ENCODE measurements around the gene KBTBD8.
A peak's percentile ranks its signal among the peaks of the same experiment; 100 is the strongest.

KBTBD8 gene

DNA sequence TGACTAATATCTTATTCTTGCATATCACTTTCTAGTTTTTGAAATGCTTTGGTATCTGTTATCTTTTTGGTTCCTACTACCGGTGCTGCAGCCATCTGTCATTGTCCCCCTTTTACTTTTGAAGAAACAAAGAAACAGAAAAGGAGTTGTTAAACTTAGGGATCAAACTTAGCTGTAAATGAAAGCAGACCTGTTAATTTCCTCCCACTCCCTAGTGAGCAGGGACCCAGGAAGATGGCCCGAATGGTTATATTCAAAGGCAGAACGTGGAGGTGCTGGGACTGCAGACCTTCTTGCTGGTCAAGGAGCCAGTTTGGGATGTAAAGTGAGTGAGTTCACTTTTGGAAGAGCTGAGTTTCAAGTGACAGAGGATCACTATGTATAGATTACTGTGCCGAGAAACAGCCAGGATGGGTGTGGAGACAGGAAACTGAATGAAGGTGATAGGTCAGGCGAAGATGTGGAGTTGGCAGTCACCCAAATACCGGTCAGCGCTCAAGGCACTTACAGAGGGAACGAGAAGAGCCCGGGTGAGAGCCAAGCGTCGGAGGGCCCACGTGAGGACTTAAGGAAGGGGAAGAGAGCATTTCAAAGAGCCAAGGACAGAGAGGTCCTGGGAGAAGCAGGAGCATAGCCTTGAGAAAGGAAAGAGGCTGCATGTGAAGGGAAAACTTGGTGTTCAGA, 20.1 kb downstream of the KBTBD8 start:
- no peak for TF ChIP-seq CTCF (IDR thresholded peaks at IDR 0.05; ENCODE audit: unreplicated experiment in 3 of 3)
- H3K27me3 Mint-ChIP-seq (ENCODE audit: low read depth): no peaks in the 10 kb centered on the region
- H3K27ac Mint-ChIP-seq: peak overlapping the region in 2 of 3 experiments; percentile 21 to 23
- H3K4me1 Mint-ChIP-seq: peaks cover 32% of the 10 kb centered on the region
- no peaks in the 10 kb centered on the region for H3K9me3 Mint-ChIP-seq
- H3K4me3 Mint-ChIP-seq: no peak overlapping the region
- H3K36me3 Mint-ChIP-seq (ENCODE audit: low read depth): no peaks in the 10 kb centered on the region

DNA sequence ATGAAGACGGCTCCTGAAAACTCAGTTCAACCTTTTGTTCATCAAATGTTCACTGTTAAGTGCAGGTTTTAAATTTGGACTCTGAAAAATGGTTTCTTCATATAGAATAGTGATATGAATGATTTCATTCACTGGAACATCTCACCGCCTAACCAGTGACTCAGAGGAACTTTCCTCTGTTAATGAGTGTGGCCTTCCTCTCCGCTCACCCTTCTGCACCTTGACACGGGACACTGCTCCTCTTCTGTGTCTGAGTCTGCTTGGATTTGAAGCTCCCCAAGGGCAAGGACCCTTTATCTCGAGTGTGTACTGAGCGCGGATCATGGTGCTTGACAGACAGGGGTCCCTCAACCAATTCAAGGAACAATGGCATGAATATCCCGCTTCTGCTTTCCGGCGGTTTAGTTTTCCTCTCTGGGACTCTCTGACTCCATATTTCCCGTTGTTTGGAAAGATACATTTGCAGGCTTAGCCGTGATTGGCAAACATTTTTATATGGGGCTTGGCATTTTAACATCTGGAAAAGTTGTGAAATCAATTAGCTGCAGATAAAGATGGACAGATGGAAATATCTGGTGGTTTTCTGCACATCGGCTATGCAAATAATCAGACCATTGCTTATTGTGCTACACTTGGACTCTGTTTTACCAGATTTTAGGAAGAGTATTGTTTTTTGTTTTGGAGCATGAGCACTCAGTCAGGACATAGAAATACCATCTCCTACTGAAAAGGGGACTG, 20.9 kb downstream of the KBTBD8 start:
- Mint-ChIP-seq H3K36me3 (ENCODE audit: low read depth) (no peaks in the 10 kb centered on the region), H3K4me1 (peaks cover 32% of the 10 kb centered on the region), H3K27ac (peak overlapping the region in 2 of 3 experiments; percentile 10 to 23)

DNA sequence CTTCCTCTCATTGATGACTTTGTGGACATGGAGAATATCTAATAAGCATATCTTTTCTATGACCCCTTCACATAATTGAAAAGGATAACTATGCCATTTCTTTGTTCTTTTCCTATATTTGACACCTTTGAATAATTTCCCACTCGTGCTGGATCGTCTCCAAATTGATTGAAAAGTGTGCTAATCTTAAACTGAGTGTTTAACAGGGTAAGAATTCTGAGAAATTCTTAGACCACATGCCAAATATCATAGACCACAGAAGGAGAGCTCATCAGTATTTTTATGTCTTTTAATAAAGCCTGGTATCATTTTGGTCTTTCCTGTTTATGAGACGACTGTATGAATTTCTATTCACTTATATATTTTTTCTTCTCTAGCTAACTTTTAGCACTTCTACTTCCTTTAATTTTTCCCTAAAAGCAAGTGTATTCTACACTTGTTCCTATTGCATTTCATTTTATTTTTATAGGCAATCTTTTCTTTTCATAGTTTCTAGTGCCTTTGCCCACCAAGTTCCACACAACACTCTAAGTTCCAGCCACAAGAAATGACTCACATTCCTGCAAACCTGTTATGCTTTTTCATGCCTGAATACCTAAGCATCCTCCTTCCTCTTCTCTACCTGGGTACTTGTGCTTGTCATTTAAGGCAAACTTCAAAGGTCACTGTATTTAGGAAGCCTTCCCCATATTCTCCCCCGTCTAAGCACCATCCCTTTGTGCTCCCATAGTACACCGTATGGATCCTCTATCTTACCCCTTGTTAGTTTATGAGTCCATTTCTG, 30.1 kb downstream of the KBTBD8 start:
- Mint-ChIP-seq H3K9me3 (no peaks in the 10 kb centered on the region), H3K27ac (no peak overlapping the region), H3K4me1 (peaks cover 4% of the 10 kb centered on the region), H3K4me3 (no peak overlapping the region), H3K36me3 (ENCODE audit: low read depth) (no peaks in the 10 kb centered on the region), H3K27me3 (ENCODE audit: low read depth) (no peaks in the 10 kb centered on the region)
- TF ChIP-seq CTCF (IDR thresholded peaks at IDR 0.05; ENCODE audit: unreplicated experiment in 3 of 3): no peak

More for the DNA sequence above, 20.9 kb downstream of the KBTBD8 start:
- no peak for TF ChIP-seq CTCF (IDR thresholded peaks at IDR 0.05; ENCODE audit: unreplicated experiment in 3 of 3)
- Mint-ChIP-seq H3K9me3 (no peaks in the 10 kb centered on the region), H3K27me3 (ENCODE audit: low read depth) (no peaks in the 10 kb centered on the region), H3K4me3 (no peak overlapping the region)

DNA sequence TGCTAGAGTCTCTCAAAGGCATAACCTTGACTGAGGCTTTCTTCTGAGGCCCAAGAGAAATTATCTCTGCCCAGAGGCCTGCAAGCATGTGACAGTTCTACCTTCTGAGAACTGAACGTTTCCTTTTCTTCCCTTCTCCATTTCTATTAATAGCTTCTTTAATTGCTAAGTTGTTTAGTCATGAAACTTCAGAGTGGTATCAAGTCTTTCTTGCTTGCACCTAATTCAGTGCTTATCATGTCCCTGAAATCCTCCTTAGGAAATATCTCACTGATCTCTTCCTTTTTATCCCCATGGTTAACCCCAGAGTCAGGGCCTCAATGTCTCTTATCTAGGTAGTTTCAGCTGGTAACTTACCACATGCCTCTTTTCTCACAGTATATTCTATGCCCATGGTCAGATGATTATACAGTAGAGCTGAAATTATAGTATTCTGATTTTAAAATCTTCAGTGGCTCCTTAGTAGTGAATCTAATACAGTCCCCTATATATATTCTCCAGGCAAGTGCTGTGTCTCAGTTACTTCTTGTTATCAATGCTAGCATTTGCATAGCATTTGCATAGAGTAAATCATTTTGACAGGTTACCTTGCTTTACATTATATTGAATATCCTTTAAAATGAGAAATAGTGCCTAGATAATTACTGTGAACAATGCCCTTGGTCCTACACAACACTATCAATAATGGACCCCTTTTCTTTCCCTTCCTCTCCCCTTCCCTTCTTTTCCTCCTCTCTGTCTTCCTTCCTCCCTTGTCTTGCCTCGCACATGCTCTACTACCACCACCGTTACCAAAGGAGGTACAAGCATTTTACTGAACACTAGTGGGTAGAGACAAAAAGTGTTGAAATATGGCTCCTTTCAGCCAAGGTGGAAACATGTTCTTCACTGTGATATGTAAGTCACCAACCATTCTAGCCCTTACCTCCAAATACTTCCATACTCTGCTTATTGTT, 33.0 kb downstream of the KBTBD8 start:
- no peak overlapping the region for H3K4me3 Mint-ChIP-seq
- H3K9me3 Mint-ChIP-seq: no peaks in the 10 kb centered on the region
- TF ChIP-seq CTCF (IDR thresholded peaks at IDR 0.05; ENCODE audit: unreplicated experiment in 3 of 3): no peak
- H3K27me3 Mint-ChIP-seq (ENCODE audit: low read depth): no peaks in the 10 kb centered on the region
- H3K4me1 Mint-ChIP-seq: peaks cover 5% of the 10 kb centered on the region
- no peaks in the 10 kb centered on the region for H3K36me3 Mint-ChIP-seq (ENCODE audit: low read depth)
- H3K27ac Mint-ChIP-seq: no peak overlapping the region

DNA sequence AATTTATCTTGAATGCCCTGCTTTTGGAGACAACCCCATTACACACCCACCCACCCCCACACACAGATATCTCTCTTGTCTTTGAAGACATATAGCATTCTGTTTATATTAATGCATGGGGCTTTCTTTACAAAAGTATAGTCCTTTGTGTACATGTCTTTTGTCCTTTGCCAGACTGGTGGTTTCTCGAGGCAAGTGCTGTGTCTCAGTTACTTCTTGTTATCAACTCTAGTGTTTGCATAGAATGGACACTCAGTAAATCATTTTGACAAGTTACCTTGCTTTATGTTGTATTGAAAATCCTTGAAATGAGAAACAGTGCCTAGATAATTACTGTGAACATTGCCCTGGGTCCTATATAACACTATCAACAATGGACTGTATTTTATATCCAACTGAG, 33.9 kb downstream of the KBTBD8 start:
- Mint-ChIP-seq H3K4me1 (peaks cover 5% of the 10 kb centered on the region), H3K27ac (no peak overlapping the region)
- no peak for TF ChIP-seq CTCF (IDR thresholded peaks at IDR 0.05; ENCODE audit: unreplicated experiment in 3 of 3)

More for the DNA sequence above, 33.9 kb downstream of the KBTBD8 start:
- no peak overlapping the region for H3K4me3 Mint-ChIP-seq
- no peaks in the 10 kb centered on the region for H3K27me3 Mint-ChIP-seq (ENCODE audit: low read depth)
- no peaks in the 10 kb centered on the region for H3K9me3 Mint-ChIP-seq
- no peaks in the 10 kb centered on the region for H3K36me3 Mint-ChIP-seq (ENCODE audit: low read depth)

Data from nephron (organoid).